Retina (tissue), 1 donor: ENCODE data around the gene ENHO.

Experiments used
- DNase-seq: peaks from one replicate; pipeline ENCODE4 v3.0.0-alpha.2; 2016

ENHO gene

DNA sequence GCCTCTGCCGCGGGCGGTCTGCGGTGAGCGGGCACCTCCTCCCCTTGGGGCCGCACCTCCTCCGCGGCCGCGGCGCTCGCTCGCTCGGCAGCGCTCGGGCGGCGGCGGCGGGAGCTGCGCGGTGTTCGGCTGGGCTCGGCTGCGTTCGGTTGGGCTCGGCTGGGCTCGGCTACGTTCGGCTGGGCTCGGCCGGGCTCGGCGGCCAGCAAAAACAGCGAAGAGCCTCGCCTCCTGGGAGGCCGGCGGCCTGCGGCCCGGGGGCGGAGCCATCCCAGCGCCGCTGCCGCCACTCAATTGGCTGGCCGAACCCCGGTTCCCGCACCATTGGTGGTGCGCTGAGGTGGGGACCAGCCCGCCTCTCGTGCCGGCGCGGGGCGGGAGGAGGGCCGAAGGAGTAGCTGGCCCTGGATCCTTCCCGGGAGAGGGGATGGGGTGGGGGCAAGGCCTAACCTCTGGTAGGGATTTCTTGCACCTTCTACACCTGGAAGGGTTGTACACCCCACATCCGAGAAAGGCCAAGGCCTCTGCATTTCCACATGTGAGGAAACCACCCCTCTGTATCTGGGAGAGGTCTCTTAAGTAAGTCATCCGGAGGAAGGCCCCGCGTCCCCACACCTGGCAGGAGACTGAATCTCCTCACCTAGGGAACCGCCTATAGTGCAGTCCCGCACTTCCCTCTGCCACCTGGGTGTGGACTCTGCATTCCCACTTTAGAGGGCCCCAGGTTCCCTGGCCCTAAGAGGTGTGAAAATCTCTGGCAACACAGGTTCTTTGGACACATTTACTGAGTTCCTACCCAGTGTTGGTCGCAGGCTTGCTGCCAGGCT, at the start of gene ENHO:
ENHO (minus strand) TSS at position 20 of the 827 bp plus-strand sequence. CDS start 1,295 bp downstream, outside the sequence.
- peak; percentile 98 for DNase-seq

DNA sequence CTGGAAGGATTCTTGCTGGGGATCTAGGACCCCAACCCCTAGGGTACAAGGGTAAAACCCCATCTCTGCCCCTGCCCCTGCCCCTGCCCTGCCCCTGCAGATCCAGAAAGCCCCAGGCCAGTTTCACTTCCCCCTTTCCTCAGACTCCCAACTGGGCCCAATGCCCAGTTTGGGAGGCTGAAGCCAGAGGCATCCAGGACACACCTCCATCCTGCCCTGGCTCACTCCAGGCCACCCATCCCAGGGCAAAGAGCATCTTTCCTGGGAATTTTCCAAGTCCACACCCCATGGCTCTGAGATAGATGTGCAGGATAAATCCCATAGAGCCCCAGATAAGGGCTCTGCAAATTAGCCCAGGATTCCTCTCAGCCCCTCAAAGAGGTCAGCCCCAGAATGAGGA, 49.3 kb upstream of the ENHO start:
- DNase-seq, result no peak

DNA sequence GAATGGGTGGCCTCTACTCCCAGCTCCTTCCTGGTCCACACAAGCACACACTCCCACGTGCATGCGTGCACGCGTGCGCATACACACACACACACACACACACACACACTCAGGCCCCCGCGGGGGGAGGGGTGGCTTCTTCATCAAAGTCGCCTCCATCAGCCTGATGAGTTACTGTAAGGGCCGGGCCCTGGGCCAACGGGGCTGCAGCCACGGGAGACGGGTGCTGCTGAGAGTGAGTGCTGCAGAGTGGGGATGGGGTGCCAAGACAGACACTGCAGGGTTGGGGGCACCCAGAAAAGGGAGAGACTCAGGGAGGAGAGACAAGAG, 48.7 kb upstream of the ENHO start:
- DNase-seq, result no peak

DNA sequence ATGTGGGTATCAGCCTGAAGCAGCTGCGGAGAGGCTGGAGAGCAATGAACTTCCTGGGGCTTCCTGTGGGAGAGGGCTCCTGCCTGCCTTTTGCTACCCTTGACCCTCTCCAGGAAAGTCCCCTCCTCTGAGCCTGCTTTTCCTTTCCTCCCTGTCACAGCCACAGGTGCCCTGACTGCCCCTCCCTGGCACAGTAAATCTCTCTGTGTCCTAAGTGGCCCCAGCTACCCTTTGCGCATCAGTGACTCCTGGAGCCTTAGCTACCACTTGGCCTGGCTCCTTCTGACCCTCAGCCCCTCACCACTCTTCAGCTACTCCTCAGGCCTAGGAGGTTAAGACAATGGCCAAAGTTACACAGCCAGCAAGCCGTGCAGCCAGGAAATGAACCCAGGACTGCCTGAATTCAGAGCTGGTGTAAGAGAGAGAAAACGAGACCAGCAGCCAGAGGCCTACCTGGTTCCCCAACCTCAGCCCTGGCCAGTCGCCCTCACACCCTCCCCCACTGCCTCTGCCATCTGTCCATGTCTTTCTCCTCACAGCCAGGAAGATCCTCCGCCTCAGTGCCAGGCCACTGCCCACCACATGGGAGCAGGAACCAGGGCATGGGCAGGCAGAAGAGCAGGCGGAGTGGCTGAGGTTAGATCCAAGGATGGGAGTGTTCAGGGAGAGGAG, 48.2 kb upstream of the ENHO start:
- no peak for DNase-seq

DNA sequence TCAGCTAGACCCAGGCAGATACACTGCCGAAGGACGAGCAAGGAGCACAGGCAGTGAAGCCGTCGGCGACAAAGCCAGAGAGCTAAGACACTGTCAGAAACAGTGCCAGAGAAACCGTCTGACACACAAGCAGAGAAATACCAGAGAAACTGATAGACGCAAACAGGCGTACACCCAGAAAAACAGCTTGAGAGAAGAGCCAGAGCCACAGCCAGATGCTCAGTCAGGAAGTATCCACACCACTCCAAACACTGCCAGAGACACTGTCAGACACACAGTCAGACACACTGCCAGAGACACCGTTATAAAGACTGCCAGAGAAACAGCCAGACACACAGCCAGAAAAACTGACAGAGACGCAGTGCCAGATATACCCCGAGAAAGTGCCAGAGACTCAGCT, 47.6 kb upstream of the ENHO start:
- DNase-seq, result no peak

DNA sequence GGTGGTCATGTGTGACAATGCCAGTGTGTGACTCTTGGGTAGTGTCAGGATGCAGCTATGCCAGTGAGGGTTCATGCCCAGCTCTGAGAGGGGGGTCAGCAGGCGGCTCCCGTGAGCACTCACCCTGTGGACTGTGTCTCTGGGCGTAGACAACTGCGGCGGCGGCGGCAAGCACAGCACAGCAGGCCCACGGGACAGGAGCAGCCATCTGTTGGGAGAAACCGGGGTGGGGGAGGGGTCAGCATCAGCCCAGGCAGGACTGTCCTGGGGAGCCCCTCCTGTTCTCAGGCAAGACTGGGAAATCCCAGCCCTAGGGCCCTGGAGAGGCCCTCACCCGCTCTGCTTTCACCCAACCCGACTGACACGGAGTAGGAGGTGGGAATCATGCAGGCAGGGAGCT, 46.0 kb upstream of the ENHO start:
- peak; percentile 66 for DNase-seq

DNA sequence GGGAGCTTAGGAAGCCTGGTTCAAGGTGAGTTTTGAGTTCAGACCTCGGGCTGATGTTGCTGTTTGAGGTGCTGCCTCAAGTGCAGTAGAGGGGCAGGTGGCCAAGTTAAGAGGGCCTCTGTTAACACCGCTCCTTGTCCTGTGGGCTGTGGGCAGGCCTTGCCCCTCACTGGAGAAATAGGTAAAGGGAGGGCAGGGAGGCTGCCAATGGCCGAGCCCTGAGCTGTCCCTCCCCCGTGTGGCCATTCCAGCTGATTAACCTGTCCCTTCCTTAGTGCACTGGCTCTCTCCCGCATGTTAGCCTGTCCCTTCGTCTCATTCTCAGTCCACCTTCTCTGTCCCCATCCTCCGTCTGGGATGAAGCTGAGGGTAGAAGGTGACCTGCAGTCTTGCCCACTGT, 45.3 kb upstream of the ENHO start:
- no peak for DNase-seq

DNA sequence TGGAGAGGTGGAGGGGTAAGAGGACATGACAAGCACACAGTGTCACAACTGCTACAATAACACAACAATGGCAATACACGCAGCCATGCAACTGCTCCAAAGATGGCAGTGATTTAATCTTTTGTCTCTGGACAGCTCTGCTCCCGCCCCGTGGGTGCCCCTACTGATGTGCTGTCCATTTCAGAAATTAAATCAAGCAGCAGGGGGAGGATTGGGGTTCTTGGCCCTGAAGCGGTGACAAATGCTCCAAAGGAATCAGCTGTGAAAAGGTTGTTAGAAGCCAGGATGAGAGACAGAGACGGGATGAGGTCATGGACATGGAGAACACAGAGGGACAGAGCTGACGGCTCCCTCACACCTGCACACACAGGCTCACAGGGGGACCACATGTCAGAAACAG, 44.2 kb upstream of the ENHO start:
- peak; percentile 40 for DNase-seq

DNA sequence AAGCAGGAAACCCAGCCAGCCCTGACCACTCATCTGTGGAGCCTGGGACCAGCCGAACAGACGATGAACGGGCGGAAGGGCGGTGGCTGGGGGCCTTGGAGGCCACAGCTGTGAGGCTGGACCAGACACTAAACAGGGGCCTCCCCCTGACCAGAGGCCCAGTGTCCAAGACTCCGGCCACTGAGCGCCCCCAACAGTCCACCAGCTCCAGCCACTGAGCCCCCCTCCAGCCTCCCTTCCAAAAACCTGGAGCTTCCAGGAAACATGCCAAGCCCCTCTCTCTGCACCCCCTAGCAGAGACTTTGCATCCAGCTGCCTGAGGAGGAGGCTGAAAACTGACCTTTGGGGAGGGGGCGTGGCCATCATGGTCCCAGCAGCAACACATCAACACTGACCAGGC, 43.5 kb upstream of the ENHO start:
- DNase-seq, result no peak

DNA sequence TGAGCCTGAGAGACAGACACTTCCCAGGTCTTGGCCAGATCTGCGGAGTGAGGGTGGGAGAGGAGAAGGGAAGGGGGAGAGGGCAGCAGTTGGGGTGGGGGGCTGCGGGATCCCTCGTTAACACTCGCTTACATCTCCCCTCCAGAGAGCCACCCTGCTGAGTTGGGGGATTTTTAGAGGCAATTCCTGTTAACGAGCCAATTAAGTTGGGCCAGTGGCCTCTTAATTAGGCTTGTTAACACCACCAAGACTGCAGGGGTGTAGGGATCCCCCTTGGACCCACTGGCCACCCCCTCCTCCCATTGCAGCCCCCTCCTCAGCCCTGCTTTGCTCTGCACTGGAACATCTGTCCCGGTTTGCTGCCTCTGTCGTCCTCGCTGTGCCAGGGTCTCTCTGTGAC, 43.1 kb upstream of the ENHO start:
- no peak for DNase-seq

DNA sequence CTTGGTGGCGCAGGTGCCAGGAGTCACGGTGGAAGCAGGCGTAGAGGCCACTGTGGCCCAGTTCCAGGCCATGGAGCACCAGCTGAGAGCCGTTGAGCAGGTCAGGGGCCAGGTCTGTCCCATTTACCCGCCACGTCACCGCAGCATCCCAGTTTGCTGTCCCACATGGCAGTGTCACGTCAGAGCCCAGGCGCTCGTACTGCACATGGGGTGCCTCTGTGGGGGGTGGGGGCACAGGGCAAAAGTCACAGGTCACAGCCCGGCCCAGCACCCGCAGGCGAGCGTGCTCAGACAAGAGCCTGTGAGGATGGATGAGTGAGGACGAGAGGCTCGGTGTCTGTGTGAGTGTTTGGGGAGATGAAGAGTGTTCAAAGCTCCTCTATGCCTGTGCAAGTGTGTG, 41.8 kb upstream of the ENHO start:
- no peak for DNase-seq

DNA sequence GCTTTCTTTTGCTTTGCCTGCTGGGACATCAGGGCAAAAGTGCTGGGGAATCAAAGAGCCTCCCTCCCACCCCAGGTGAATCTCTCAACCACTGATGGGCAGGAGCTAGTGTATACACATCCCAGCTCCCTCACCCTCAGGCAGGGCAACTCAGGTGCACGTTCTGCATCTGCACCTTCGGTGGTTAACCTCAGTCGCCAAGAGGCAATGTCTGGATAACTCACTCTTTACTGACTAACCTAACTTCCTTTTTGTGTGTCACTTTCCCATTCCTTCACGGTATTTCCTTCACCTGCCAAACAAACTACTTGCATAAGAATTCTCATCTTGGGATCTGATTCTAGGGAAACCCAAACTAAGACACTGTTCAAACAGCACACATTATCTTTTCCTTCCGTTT, 40.5 kb upstream of the ENHO start:
- no peak for DNase-seq

DNA sequence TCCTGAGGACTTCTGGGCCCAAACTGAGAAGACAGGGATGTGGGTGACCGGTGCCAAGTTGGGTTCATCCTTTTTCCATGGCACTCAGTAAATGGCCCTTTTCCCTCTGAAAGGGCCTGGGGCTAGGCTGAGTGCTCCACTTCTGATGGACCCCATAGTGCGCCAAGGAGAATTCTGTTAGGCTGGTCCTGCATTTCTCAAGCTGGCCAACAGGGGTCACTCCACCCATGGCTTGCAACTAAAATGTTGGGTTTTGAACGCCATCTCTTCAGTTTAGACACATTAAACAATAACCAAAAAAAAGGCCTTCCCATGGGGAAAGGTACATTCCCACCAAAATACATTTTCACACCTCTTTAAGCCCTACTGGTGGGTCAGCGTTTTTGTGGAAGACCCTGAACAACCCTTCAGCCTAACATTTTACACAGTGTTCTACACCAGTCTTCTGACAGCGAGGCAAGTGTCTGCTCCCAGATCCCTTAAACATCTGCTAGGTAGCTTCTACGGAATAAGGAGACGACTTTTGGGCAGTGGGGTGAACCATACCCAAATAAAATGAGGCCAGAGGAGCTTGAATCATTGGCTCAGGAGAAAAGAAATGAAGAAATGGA, 39.5 kb upstream of the ENHO start:
- DNase-seq, result no peak

DNA sequence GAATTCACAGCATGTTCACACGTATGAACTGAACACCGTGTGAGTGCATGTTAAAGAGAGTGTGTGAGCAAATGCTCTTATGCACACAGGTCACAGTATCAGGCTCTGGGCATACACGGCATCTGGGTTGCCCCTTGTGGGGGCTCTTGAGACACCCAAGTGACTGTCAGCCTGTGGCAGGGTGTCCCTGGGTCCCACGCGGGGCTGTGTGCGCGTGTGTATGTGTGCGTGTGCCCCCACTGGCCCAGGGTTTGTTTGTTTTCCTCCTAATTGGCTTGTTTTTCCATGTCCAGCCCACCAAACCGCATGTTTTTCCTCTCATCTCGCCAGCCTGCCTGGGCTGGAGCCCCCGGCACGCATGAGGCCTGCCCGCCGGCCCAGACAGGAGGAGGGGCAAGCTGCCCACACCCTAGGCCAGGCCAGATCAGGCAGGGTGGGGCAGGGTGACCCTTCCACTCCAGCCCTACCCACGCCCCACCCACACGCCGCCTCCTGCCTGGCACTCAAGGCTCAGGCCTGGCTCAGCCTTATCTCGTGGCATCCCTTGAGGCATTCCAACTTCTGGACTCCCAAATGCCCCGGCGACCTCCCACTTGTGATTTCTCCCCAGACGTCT, 37.9 kb upstream of the ENHO start:
- no peak for DNase-seq

DNA sequence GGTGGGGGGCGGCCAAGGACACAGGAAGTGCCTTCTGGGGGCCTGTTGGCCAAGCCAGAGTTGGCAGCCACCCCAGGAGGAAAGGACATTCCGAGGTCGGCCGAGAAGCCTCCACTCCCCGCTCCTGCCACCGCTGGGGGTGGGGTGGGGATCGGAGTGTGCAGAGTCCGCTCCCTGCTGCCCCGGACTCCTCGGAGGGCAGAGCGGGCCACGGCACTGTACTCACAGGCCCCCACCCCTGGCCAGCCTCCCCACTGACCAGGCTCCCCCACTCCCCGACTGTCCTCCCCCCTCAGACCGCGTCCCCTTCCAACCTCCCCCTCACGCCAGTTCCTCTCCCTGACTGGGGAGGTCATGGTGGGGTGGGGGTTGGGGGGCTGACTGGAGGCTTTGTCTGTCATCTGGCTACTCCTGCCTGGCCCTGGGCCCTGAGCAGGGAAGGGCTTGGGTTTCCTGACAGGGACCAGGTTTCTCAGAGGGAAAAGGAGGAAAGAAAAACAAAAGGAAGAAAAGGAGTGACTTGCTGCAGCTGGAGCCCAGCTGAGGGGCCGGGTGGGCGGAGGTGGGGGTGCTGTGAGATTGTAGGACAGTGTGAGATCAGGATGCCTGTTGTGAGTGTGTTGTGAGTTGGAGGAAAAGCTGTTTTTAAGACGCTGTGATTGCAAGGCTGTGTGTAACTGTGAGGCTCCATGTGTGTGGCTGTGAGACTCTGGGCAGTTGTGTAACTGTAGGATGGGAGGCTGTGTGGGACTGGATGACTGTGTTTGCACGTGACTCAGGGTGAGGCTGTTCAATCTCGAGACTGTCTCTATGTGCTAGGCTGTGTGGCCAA, 37.0 kb upstream of the ENHO start:
- DNase-seq, result peak; percentile 61

DNA sequence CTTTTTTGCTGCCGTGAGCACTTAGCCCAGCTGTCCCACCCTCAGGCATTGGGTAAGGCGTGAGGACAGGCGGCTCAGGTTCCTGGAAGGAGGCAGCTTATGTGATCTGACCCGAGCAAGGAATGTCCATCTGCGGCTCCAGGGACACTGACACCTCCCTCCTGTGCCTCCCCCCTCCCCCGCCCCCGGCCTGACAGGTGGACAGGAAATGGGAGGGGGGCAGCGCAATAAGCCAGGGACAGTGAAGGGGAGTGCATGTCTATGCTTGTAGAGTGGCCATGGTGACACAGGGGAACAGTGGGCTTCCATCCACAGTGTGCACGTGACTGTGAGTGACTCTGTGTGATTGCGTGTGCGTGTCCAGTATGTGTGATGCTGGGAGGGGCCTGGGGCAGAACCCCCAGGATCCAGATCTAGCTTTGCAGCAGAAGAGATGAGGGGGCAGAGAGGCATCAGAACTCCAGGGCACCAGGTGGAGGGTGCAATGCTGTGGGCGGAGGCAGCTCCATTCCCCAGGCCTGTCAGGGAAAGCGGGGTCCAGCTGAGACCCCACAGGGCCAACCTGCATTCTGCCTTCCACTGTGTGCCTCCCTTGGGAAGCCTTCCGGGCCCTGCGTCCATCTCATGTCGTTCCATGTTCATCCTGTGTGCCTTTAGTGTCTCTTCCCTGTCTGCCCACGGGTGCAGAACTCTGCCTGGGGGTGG, 36.3 kb upstream of the ENHO start:
- peak; percentile 47 for DNase-seq

DNA sequence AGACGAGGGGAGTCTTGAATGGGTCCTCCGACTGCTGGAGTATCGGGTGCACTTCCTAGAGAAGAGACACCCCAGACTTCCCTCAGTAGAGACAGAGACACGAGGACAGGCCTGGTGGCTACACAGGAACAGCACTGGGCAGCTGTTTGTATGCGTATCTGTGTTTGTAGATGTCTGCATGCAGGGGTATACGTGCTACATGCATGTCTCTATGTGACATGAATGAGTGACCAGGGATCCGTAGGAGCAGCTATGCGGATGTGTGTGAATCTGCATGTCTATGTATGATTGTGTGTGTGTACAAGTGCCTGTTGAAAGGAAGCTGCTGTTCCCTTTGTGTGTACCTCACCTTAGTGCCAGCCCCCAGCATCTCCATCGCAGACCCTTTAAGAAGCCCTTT, 35.6 kb upstream of the ENHO start:
- DNase-seq, result no peak

DNA sequence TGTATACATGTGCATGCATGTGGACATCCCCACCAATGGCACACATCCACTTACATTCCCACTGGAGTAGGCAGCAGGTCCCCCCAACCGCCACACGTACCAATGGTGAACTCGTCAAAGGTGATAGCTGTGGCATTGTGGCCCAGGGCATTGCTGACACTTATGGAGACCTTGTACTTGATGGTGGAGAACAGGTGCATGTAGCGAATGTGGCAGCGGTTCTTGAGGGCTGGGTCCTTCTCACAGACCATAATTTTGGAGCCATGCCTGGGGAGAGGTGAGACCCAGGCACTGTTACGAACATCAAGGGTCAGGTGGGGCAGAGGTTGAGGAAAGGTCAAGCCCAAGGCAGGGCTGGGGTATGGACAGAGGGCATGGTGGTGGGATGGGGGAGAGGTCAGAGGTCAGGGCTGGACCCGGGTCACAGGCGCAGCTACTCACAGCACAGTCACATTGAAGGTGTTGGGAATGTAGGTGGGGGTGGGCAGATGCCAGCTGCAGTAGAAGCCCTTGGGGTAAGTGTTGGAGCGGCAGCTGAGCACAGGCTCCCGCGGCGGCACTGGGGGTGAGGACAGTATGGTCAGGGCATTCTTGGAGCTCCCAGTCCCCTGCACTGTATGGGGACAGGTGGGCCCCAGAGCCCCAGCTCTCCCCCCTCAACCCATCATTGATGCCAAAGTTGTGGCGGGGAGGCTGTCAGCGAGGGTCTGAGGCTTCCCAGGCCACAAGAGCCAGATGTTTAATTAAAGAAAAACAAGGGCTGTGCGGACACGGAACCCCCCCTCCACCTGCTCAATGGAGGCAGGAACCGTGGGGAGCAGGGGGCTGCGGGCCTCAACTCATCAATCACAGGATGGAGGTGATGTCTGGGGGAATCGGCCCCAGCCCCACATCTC, 34.9 kb upstream of the ENHO start:
- no peak for DNase-seq

DNA sequence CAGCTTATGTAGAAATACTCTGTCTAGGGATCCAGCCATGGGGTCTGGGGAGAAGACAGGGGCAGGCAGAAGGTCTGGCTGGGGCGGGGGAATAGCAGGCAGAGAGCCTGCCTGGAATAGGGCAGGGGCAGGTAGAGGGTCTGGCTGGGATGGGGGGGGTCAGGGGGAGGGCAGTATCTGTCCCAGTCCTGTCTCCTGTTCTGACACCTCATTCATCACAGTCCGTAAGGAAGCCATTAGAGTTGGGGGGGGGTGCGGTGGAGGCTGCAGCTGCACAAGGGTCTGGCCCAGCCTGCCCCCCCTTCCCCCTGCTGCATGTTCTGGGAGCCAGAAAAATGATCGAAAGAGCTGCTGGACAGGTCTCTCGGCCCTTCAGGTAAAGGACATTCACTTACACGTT, 34.2 kb upstream of the ENHO start:
- no peak for DNase-seq

DNA sequence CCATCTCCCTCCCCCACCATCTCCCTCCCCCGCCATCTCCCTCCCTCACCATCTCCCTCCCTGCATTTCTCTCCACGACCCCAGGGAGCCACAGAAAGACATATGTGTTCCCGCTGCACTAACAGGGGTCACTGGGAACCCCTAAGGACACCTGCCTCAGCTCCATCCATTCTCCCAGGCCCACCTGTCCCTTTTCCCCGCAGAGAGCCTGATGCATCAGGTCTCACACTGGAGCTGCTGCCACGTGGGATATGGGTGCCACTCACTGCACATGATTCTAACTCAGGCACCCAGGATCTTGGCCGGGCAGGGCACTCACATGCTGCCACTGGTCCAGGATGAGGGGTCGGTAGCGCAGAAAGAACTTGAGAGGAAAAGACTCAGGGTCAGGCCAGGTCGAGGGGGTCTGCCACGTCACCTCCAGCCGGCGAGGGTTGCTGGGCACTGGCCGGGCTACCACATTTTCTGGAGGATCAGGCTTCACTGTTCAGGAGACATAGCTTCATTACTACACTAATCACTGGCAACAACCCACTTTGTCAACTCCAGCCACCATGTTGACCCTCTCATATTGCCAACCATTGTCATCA, 33.2 kb upstream of the ENHO start:
- DNase-seq, result no peak

DNA sequence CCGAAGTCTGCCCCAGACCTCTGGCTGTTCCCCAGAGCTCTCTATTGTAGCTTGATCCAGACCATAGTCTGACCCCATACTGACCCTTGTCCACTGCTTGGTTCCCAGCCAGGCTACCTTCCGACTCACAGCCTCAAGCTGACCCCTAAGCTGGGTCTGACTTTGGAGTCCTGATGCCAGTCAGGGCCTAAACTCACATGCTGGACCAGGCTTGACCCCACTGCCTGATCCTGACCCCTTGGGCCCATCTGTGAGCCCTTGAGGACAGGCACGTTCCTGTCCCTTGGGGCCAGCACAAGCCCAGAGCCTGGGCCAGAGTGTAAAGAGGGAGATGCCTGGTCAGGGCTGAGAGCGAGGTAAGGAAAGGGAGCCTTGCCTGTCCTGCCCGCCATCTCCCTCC, 32.7 kb upstream of the ENHO start:
- DNase-seq, result no peak
